ENCODE data around the gene ABT1. TPM values are rescaled to one million over a fixed set of nuclear protein-coding genes. Genes with fewer than 3 reads are reported as not detected.
A peak's percentile ranks its signal among the peaks of the same experiment; 100 is the strongest.

The ABT1 gene
- total RNA-seq, 1 experiment from 2014 or later: 21.6 TPM

GRCh38 chr6:26595669-26596269 lies 984 bp upstream of the ABT1 start (continued):
- TF ChIP-seq, protein P1, sequence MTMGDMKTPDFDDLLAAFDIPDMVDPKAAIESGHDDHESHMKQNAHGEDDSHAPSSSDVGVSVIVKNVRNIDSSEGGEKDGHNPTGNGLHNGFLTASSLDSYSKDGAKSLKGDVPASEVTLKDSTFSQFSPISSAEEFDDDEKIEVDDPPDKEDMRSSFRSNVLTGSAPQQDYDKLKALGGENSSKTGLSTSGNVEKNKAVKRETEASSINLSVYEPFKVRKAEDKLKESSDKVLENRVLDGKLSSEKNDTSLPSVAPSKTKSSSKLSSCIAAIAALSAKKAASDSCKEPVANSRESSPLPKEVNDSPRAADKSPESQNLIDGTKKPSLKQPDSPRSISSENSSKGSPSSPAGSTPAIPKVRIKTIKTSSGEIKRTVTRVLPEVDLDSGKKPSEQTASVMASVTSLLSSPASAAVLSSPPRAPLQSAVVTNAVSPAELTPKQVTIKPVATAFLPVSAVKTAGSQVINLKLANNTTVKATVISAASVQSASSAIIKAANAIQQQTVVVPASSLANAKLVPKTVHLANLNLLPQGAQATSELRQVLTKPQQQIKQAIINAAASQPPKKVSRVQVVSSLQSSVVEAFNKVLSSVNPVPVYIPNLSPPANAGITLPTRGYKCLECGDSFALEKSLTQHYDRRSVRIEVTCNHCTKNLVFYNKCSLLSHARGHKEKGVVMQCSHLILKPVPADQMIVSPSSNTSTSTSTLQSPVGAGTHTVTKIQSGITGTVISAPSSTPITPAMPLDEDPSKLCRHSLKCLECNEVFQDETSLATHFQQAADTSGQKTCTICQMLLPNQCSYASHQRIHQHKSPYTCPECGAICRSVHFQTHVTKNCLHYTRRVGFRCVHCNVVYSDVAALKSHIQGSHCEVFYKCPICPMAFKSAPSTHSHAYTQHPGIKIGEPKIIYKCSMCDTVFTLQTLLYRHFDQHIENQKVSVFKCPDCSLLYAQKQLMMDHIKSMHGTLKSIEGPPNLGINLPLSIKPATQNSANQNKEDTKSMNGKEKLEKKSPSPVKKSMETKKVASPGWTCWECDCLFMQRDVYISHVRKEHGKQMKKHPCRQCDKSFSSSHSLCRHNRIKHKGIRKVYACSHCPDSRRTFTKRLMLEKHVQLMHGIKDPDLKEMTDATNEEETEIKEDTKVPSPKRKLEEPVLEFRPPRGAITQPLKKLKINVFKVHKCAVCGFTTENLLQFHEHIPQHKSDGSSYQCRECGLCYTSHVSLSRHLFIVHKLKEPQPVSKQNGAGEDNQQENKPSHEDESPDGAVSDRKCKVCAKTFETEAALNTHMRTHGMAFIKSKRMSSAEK (CRISPR knock-in tag; IDR thresholded peaks at IDR 0.05; ENCODE audit: borderline replicate concordance): no peak
- TF ChIP-seq ETV6 (CRISPR knock-in tag; IDR thresholded peaks at IDR 0.05) (peak; percentile 82), GABPB1 (CRISPR knock-in tag; IDR thresholded peaks at IDR 0.05) (peak; percentile 53), E2F1 (CRISPR knock-in tag; IDR thresholded peaks at IDR 0.05) (no peak), HMGXB4 (CRISPR knock-in tag; IDR thresholded peaks at IDR 0.05) (peak; percentile 88), IRF2 (CRISPR knock-in tag; IDR thresholded peaks at IDR 0.05; ENCODE audit: borderline replicate concordance, low read depth) (no peak), ZNF423 (CRISPR knock-in tag; IDR thresholded peaks at IDR 0.05) (no peak), SOX15 (CRISPR knock-in tag; IDR thresholded peaks at IDR 0.05) (no peak), TEAD4 (CRISPR knock-in tag; IDR thresholded peaks at IDR 0.05) (no peak), NR2C2 (CRISPR knock-in tag; IDR thresholded peaks at IDR 0.05) (no peak), ATF3 (CRISPR knock-in tag; conservative IDR thresholded peaks at IDR 0.05) (no peak), STAT6 (CRISPR knock-in tag; conservative IDR thresholded peaks at IDR 0.05; ENCODE audit: low read depth) (no peak), CREM (CRISPR knock-in tag; IDR thresholded peaks at IDR 0.05) (0 out of 2 replicates have a peak, but pooled peaks have one; percentile 56), ZBTB21 (CRISPR knock-in tag; IDR thresholded peaks at IDR 0.05; ENCODE audit: borderline replicate concordance) (no peak)
- TF ChIP-seq, protein P2, sequence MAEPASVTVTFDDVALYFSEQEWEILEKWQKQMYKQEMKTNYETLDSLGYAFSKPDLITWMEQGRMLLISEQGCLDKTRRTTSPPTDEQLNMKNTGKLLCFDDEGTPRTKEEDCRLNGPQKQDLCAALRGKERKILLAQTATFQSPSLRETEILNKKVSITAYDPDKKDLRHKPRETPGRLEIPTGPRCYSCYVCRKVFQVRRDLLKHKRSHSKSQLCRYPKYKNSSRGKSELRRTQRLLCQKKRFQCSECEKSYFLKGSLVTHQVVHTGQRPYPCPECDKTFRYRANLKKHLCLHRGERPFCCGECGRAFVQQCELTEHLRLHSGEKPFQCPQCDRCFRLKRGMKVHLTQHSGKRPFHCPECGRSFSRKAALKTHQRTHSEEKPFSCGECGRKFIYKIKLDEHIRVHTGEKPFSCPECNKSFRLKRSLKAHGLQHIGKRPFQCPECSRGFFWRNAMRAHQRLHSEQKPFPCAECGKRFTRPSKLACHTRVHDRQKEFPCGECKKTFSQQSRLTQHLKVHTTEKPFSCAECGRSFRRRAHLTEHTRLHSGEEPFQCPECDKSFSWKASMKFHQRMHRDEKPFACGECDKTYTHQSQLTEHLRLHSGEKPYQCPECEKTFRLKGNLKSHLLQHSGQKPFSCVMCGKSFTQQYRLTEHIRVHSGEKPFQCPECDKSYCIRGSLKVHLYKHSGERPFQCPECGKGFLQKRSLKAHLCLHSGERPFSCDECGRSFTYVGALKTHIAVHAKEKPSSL (CRISPR knock-in tag; conservative IDR thresholded peaks at IDR 0.05): no peak
- TF ChIP-seq, protein P3, sequence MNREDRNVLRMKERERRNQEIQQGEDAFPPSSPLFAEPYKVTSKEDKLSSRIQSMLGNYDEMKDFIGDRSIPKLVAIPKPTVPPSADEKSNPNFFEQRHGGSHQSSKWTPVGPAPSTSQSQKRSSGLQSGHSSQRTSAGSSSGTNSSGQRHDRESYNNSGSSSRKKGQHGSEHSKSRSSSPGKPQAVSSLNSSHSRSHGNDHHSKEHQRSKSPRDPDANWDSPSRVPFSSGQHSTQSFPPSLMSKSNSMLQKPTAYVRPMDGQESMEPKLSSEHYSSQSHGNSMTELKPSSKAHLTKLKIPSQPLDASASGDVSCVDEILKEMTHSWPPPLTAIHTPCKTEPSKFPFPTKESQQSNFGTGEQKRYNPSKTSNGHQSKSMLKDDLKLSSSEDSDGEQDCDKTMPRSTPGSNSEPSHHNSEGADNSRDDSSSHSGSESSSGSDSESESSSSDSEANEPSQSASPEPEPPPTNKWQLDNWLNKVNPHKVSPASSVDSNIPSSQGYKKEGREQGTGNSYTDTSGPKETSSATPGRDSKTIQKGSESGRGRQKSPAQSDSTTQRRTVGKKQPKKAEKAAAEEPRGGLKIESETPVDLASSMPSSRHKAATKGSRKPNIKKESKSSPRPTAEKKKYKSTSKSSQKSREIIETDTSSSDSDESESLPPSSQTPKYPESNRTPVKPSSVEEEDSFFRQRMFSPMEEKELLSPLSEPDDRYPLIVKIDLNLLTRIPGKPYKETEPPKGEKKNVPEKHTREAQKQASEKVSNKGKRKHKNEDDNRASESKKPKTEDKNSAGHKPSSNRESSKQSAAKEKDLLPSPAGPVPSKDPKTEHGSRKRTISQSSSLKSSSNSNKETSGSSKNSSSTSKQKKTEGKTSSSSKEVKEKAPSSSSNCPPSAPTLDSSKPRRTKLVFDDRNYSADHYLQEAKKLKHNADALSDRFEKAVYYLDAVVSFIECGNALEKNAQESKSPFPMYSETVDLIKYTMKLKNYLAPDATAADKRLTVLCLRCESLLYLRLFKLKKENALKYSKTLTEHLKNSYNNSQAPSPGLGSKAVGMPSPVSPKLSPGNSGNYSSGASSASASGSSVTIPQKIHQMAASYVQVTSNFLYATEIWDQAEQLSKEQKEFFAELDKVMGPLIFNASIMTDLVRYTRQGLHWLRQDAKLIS (CRISPR knock-in tag; IDR thresholded peaks at IDR 0.05; ENCODE audit: borderline replicate concordance): no peak
- TF ChIP-seq, protein P4, sequence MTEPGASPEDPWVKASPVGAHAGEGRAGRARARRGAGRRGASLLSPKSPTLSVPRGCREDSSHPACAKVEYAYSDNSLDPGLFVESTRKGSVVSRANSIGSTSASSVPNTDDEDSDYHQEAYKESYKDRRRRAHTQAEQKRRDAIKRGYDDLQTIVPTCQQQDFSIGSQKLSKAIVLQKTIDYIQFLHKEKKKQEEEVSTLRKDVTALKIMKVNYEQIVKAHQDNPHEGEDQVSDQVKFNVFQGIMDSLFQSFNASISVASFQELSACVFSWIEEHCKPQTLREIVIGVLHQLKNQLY (CRISPR knock-in tag; IDR thresholded peaks at IDR 0.05): no peak
- TF ChIP-seq, protein P5, sequence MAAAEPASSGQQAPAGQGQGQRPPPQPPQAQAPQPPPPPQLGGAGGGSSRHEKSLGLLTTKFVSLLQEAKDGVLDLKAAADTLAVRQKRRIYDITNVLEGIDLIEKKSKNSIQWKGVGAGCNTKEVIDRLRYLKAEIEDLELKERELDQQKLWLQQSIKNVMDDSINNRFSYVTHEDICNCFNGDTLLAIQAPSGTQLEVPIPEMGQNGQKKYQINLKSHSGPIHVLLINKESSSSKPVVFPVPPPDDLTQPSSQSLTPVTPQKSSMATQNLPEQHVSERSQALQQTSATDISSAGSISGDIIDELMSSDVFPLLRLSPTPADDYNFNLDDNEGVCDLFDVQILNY (CRISPR knock-in tag; IDR thresholded peaks at IDR 0.05): peak; percentile 57; the same call in 1 of the 2 replicates
